Measurements from ENCODE around the gene TLR8.

The TLR8 gene

GRCh38 chrX:12965131-12965940 is 58.9 kb downstream of the TLR8 start:
- no peak for TF ChIP-seq CTCF (IDR thresholded peaks at IDR 0.05; ENCODE audit: borderline replicate concordance, insufficient read depth, low read depth, low read length)
- H3K4me3 ChIP-seq (ENCODE audit: low read depth, low read length), result no peak overlapping the region

- no peak for TF ChIP-seq CTCF (IDR thresholded peaks at IDR 0.05; ENCODE audit: borderline replicate concordance, insufficient read depth, low read depth, low read length)
- H3K4me3 ChIP-seq (ENCODE audit: low read depth, low read length), result no peak overlapping the region
These were observed 59.7 kb downstream of the TLR8 start for GRCh38 chrX:12966151-12966550.

GRCh38 chrX:12967711-12968465 is 61.5 kb downstream of the TLR8 start:
- no peak for TF ChIP-seq CTCF (IDR thresholded peaks at IDR 0.05; ENCODE audit: borderline replicate concordance, insufficient read depth, low read depth, low read length)

GRCh38 chrX:12970691-12971202 is 64.3 kb downstream of the TLR8 start:
- peak overlapping the region; percentile 31 for H3K4me3 ChIP-seq (ENCODE audit: low read depth, low read length)
- TF ChIP-seq CTCF (IDR thresholded peaks at IDR 0.05; ENCODE audit: borderline replicate concordance, insufficient read depth, low read depth, low read length), result no peak

More at GRCh38 chrX:12967711-12968465, 61.5 kb downstream of the TLR8 start:
- no peak overlapping the region for H3K4me3 ChIP-seq (ENCODE audit: low read depth, low read length)

GRCh38 chrX:12971282-12972003 is 65.0 kb downstream of the TLR8 start:
- peak overlapping the region; percentile 53 for H3K4me3 ChIP-seq (ENCODE audit: low read depth, low read length)
- no peak for TF ChIP-seq CTCF (IDR thresholded peaks at IDR 0.05; ENCODE audit: borderline replicate concordance, insufficient read depth, low read depth, low read length)

GRCh38 chrX:12972243-12972642 is 65.8 kb downstream of the TLR8 start:
- peak overlapping the region; percentile 53 for H3K4me3 ChIP-seq (ENCODE audit: low read depth, low read length)
- TF ChIP-seq CTCF (IDR thresholded peaks at IDR 0.05; ENCODE audit: borderline replicate concordance, insufficient read depth, low read depth, low read length), result no peak
